Right forelimb (tissue), 1 donor: ENCODE measurements around the gene CDH22.

Source experiments
- DNase-seq: peaks from one replicate; pipeline ENCODE4 v3.0.0-alpha.2; 2018

The CDH22 gene

DNA sequence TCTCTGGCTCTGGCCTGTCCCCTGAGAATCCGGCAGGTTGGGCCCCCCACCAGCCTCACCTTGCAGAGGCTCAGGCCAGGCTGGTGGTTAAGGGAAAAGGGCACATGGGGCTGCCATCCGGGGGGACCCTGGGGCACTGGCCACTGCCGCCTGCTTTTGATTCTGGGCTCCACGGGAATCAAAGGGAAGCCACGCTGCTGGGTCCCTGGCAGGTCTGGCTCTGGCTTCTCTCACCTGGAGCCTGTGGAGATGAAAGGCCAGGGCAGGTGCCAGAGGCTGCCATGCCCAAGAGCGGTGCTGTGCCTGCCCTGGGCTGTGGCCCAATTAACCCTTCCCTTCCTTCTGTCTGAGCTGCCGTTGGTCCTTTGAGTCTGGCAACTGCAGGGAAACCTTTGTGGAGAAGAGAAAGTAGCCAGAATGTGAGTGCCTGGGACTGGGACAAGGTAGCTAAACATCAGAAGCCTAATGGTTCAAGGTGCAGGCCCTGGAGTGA lies 9.4 kb upstream of the CDH22 start:
- DNase-seq = no peak

DNA sequence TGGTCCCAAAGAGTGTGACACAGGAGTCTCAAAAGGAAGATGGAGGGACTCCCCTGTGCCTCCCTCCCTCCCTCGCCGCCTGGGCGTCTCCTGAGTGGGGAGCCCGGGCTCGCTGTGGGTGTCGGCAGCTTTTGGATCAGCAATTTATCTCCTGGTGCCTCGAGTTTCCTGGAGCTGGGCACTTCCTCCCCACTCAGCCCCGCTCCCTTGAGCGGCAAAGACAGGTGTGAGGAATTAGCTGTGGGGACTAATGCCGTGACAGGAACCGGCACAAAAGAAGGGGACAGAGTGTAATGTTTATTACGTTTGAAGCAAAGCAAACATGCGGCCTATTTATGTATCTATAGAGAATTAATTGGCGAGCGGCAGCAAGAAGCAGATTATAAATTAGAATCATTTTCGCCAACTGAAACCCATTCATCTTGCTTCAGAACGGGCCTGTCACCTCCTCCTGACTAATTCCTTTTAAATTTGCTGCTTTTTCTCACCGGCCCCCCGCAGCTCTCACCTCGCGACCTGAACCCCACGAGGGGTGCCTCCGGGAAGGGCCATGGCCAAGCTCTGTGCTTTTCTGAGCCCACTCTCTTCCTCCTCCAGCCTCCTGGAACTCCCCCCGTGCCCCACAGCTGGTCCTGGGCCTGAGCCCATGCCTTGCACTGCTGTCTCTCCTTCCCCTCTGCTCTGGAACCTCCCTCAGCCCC lies 8.8 kb upstream of the CDH22 start:
- DNase-seq = no peak

DNA sequence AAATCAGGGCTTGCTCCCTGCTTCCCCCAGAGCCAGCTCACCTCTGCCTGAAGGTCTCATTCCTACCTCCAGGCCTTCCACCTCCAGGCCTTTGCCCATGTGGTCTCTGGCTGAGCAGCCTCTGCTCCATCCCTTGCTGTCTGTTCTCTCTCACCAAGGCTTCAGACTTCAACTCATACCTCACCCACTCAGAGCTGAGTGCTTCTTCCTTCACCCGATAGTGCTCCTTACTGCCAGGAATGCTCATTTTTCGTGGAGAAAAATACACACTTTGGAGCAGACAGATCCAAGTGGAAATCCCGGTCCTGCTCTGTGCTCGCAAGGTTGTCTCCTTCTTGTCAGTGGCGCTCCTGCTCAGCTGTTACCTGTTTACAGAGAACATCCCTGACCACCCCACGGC lies 7.0 kb upstream of the CDH22 start:
- no peak for DNase-seq

DNA sequence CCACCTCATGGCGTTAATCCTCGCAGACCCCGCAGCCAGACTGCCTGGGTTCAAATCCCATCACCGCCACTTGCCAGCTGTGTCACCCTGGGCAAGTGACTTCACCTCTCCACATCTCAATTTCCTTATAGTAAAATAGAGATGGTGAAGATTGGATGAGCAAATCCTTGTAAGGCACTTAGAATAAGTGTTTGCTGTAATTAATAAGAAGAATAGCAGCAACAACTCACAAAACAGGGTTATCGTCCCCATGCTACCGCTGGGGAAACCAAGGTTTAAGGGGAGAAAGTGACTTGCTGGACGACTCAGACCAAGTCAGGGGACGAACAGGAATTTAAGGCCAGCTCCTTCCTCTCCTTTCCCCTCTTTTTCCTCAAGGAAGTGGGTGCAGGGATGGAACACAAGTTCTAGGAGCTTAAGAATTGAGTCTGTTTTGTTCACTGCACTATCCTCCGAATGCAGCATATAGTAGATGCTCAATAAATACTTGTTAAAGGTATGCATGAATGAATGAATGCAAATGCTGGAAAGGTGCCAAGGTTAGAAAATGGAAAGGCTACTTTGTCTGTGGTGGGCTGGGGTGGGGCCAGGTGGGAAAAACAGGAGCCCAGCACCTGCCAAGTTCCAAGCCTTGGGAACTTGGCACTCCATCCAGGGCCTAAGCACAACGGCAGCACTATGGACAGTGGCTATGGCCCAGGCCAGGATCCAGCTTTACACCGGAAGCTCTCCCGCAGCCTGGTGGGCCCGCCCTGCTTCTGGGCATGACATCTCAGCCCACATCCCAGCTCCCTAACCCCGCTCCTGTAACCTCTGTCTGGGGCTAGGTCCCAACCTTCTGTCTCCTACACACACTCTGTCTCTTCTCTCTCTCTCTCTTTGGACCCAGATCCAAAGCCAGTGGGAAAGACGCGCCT lies 4.9 kb upstream of the CDH22 start:
- DNase-seq = no peak

DNA sequence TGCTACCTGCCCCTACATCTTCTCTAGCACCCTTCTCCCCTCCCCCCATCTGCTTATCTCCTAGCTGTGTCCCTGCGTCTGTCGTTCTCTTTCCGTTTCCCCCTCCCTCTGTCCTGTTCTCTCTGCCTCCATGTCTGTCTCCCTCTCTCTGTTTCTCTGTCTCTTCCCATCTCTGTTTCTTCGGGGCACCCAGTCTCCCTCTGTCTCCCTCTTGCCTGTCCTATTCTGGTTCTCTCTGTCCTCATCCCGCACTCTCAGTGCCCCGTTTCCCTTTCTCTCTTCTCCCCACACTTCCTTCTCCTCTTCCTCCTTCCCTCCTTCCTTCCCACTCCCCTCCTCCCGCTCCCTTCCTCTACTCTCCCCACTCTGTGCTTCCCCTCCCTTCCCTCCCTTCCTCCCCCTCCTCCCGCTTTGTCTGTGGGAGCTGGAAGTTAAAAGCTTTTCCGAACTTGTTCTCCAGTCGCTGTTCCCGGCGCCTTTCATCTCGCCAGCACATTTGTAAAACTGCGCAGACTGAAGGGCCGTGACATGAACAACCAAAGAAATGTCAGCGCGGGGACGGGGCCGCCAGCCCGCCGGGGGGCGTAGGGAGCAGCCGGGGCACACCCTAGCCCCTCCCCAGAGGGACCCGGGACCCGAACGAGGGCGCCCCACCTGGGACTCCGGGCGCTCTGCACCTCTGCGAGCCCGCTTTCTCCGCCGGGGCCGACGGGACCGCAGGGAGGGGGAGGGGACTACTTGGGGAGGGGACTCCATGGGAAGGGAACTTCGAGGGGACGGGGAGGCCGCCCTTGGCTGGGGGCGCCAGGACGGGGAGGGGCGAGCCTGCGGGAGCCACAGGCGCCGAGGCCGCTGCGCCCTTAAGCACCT lies 4.0 kb upstream of the CDH22 start:
- no peak for DNase-seq

DNA sequence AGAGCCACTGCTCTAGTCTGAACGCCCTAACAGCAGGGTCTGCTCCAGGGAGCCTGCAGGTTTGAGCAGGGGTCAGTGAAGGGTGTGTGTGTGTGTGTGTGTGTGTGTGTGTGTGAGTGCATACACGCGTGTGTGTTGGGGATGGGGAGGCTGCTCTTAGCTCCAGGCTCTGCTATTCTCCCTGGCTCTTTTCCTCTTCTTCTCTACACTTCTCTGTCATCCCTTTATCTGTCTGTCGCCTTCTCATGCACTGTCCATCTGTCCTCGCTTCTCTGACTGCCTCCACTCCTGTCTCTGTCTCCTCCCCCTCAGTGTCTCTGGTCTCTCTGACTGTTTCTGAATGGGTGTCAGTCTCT lies 3.4 kb upstream of the CDH22 start:
- DNase-seq = no peak

DNA sequence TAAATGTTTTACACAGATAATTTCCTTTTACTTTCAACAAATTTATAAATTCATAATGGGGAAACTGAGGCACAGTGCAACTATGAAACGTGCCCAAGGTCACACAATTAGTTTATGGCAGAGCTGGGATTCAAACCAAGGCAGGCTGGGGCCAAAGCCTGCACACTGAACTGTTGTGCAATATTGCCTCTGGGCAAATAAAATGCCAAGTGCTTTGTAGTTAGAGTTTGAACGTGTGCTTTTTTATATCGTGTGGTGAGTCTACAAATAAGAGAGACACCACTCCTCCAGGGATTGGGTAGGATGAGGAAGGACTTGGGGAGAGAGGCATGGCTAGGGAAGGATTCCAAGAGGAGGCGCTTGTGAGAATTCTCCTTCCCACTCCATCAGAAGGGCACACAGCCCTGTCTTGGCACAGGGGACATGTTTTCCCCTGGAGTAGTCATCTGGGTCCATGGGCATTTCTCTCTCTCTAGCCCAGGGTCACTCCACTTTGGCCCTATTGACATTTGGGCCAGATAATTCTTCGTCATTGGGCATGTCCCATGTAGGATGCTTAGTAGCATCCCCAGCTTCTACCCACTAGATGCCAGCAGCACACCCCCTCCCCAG lies 2.8 kb upstream of the CDH22 start:
- no peak for DNase-seq

DNA sequence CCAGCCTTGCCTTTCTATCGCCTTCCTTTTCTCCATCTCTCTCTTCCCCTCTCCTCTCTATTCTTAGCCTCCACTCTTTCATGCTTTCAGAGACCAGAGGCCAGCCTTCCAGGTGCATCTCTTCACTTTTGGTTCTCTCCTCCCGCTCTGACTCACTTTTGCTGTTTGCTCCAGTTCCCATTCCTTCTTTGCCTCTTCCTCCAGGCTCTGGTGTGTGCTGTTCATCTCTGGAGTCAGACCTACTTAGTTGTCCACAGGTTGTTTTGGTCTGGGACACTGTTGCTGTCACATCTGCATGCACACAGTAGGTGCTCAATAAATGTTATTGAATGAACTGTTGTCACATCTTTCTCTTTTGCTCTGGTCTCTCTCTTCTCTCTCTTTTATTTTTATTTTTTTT lies 1.6 kb upstream of the CDH22 start:
- DNase-seq = no peak

DNA sequence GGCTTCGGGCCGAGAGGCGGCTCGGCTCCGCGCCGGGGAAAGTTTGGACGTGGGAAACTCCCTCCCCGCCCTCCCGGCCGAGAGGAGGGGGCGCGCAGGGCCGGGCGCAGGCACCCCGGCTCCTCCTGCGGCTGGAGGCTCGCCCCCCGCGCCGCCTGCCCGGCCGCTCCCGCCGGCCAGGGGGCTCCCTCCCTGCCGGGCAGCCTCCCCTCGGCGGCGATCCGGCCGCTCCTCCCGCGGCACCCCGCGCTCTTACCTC lies 370 bp downstream of the CDH22 start:
- DNase-seq = no peak

DNA sequence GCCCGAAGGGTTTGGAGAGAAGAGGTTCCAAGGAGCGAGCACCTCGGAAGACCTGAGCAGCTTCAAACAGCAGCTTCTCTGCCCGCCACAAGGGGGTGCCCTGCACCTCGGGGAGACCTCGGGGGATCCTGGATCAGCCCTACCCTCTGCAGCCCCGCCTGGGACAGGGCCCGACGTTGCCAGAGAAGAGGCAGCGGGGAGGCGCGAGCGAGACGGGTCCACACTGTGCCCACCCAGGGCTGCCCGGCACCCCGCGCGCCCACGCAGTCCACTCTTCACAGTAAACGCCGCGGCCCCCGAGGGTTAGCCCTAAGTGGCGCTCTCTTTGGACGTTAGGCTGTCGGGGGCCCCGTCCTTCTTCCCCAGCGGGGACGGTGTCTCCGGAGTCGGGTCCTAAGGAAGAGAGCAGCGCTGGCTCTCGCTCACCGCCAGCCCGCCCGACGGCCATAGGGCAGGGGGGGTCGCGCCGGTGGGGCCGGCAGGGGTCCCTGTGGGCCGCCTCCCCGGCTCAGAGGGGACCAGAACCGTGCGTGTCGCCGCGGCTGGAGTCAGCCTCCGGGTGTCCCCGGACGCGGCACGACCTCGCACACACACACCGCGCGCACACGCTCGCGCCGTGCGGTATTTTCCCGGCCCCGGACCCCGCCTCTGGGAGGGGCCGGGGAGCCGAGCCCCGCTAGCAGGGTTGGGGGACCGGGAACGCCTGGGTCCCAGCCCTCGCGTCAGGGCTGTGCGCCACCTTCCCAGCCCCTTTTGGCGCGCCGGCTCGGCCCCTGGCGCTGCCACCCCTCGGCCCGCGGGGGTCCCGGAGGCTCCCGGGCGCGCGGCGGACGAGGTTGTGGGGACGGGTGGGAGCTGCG lies 929 bp downstream of the CDH22 start:
- DNase-seq = peak; percentile 55

DNA sequence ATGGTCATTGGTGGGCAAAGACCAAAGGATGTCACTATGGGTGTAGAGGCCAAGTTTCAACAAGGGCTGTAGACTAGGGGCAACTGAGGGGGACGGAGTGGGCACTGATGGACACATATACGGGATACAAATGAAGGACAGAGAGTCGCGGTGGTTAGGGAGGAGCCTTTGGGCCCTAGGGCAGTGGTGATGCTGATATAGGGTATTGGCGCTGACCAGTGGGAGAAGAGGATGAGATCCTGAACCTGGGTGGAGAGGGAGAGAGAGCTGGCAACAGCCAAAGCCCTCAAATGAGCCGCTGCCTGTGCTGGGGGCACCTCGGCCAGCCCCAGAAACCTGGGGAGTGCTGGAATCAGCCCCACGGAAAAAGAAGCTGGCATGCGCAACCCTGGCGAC lies 1.6 kb downstream of the CDH22 start:
- no peak for DNase-seq

DNA sequence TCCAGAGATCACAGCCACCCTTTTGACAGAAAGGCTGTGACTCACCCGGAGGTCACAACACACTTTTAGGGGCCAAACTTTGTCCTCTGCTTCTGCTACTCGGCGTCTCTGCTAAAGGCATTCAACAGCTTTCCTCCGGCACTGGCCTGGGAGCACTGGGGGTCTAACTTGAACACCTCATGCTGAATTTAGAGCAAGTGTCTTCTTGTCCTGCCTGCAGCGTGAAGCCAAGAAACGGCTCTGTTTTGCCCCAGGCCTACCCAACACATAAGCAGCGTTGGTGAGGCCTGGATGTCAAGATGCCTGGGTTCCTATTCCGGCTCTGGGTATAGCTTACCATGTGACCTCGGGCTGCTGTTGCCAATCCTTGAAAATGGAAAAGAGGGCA lies 2.3 kb downstream of the CDH22 start:
- DNase-seq = no peak

DNA sequence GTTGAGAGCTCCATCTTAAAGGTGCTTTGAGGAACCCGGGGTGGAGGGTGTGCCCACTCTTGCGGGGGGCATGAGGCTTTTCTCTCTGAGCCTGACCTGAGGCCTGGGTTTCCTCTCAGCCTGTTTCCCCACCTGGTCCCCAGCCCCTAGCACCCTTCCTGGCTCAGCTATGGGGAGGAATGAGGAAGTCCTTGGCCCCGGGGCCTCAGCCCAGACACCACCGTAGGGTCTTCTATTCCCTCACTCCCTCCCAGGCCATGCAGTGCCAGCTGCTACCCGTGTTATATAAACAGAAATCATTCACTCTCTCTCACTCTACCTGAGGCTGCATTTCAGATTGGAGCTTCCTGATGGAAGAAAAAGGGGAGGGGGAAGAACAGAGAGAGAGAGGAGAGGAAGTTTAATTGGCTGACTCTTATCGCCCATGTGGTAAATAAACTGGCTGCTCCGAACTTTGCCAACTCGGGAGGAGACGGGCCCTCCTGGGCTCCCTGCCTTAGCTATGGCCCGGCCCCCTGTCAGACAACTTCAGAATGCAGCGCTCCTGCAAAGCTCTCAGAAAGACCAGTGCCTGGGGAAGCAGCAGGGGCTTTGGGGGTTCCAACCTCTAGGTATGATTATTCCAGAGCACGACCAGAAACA lies 2.8 kb downstream of the CDH22 start:
- DNase-seq = no peak

DNA sequence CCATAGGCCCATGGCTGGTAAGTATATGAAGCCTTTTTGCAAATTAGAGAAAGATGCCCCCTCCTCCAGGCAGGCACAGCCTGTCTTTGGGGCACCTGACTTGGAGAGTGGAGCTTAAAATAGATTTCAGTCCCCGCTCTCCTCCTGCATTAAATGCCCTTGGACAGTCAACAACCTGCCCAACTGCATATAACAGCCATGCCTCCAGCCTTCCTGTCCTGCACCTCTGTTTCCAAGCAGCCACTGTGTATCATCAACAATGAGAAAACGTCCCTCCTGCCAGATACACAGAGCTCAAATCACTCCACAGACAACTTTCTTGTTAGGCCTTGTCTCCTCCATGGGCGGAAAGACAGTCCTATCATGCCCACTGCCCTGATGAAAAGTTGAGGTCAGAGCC lies 3.4 kb downstream of the CDH22 start:
- DNase-seq = no peak

DNA sequence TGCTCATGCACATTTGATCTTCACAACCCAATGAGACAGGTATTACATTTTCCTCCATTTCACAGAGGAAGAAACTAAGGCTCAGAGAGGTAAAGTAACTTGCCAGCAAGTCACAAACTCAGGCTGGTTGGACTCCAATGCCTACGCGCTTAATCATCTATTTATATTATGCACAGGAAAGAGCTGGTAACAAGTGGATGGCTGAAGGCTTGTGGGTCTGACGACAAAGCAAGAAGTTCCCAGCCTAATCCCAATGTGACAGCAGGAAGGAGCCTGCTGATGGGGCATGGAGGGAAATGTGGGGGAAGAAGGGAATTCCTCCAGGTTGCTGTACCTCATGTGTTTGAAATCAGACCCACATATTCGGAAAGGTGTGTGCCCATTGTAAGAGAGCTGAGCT lies 3.9 kb downstream of the CDH22 start:
- DNase-seq = no peak

DNA sequence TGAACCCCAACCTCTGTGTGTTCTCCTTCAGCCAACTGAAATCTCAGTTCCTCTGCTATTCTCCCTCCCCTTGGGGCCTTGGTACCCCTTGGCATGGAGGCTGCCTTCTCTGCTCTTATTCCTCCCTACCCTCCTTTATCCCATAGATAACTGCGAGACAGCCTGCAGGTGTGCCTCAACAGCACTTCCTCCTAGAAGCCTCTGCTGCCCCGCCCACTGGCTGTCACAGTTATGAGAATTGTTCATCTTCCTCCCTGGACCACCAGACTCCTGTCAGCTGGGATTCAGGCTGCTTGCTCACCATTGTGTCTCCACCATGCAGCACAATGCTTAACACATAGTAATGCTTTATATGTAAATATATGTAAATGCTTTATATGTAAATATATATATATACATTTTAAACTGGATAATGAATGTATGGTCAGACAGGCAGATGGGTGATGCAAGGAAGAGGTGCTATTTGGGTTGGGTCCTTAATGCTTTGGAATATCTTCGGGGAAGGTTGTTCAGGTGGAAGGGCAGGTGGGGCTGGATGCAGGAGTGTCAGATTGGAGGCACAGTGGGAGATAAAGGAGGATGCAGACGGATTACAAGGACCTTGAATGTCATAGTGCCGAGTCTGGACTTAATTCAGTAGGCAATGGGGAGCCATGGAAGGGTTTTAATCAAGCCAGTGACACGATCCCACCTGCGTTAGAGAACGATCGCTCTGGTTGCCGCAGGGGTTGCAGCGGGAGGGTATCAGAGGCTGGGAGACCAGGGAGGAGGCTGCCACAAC lies 4.9 kb downstream of the CDH22 start:
- DNase-seq = no peak

DNA sequence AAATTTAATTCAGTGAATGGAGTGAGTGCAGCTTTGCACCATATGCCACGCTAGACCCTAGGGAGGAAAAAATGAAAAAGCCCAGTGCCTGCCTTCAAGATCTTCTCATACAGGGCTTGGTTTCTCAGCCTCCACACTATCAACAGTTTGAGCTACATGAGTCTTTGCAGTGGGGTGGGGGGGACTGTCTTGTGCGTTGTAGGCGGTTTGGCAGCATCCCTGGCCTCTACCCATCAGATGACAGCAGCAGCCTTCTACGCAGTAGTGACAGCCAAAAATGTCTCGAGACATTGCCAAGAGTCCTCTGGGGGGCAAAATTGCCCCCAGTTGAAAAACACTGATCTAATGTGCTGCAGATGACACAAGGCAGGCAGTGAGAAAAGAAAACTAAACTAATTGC lies 6.2 kb downstream of the CDH22 start:
- DNase-seq = no peak

DNA sequence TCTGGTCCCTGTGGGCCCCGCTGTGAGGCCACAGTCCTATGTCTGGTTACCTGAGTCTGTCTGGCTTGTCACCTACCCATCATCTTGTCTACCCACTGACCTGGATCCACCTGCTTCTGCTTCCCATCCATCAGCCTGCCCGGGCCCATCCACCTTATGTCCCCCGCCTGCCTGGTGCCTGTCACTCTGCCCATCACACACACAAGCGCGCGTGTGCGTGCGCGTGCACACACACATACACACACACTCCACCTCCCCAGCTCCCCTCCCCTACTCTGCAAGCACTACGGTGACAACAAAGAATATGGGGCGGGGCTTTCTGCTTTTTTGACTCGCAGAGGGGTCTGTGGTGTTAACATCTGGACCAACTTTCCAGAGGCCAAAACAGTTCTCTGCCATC lies 8.0 kb downstream of the CDH22 start:
- no peak for DNase-seq

DNA sequence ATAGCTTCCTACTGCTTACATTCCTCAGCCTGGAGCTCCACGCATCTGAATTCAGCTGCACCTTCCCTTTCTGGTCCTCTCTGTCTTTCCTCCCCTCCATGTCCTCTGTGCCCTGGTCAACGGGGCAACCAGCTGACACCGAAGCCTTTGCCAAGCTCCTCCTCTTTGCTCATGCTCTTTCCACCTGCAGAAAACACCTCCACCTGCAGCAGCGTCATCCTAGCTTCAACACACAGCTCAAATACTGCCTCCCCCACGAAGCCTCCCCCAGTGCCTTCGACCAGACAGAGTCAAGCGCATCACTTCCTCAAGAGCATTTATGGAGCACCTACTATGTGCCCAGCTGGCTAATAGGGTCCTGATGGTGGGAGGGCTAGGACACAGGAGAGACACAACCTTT lies 9.2 kb downstream of the CDH22 start:
- no peak for DNase-seq

DNA sequence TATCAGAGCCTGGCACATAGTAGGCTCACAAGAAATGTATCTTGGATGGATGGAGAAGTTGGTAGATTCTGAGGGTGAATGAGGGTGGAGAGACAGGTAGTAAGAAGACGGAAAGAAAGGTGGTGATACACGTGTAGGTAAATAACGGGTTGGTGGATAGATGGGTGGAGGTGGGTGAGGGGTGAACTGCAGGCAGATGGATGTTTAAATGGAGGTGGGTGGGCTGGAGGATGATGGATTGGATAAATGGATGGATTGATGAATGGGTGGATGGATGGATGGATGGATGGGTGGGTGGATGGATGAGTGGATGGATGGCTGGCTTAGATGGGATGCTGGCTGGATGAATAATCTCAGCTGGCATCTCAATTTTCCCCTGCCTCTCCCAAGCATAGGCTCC lies 9.9 kb downstream of the CDH22 start:
- no peak for DNase-seq
